Measurements from ENCODE around the gene RBM45.

DNA sequence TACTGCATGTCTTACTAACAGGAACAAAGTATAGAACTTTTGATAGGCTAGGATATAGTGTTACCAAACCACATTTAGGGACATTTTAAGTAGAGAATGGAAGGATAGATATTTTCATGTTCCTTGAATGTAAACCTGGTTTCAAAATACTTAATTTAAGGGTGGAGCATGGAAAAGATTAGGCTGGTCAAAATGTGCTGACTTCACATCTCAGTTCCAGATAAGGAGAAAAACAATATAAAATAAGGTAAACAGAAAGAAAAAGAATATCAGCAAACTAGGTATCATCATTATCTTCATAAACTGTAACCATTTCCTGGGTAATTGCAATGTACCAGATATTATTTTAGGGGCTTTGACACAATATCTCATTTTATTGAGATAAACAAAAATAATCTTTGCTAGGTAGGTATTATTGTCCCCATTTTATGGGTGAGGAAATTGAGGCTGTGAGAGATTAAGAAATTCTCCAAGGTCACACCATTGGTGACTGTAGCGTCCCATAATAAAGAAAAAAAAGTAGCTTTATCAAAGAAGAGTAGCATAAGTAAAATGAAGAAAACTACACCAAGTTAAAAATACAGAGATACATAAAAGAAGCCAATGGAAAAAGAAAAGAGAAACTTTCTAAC is 43.3 kb upstream of the RBM45 start:
- TF ChIP-seq, protein P1, sequence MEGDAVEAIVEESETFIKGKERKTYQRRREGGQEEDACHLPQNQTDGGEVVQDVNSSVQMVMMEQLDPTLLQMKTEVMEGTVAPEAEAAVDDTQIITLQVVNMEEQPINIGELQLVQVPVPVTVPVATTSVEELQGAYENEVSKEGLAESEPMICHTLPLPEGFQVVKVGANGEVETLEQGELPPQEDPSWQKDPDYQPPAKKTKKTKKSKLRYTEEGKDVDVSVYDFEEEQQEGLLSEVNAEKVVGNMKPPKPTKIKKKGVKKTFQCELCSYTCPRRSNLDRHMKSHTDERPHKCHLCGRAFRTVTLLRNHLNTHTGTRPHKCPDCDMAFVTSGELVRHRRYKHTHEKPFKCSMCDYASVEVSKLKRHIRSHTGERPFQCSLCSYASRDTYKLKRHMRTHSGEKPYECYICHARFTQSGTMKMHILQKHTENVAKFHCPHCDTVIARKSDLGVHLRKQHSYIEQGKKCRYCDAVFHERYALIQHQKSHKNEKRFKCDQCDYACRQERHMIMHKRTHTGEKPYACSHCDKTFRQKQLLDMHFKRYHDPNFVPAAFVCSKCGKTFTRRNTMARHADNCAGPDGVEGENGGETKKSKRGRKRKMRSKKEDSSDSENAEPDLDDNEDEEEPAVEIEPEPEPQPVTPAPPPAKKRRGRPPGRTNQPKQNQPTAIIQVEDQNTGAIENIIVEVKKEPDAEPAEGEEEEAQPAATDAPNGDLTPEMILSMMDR (conservative IDR thresholded peaks at IDR 0.05; ENCODE audit: low read length): no peak
- TF ChIP-seq EZH2phosphoT487 (IDR thresholded peaks at IDR 0.05; ENCODE audit: borderline replicate concordance): no peak

Measured in Loucy (cell line).